PC-9 (cell line): ENCODE data around the gene MAST4. TPM values are rescaled to one million over a fixed set of nuclear protein-coding genes. Genes with fewer than 3 reads are reported as not detected.

Experiments used
- BruUV-seq: library from RNA; stranded (reverse); fragments of 400-500 nt; replicated peaks from 2 replicates; lab custom pipeline; 2021; lab: Mats Ljungman, UMichigan
- CTCF ChIA-PET: fragments of 300-600 bp; sonication (Branson Sonifier 250); formaldehyde crosslinking; loops from one replicate; lab custom pipeline; 2022; ENCODE audit warnings: antibody characterized with exemption; lab: Charles Lee
- POLR2A ChIA-PET: fragments of 300-600 bp; sonication (Branson Sonifier 250); formaldehyde crosslinking; loops from one replicate; lab custom pipeline; 2022; ENCODE audit warnings: antibody characterized with exemption; ENCODE audit not compliant: unreplicated experiment; lab: Charles Lee
- DNase-seq, 2 experiments: peaks; one replicate each; pipeline versions ENCODE4 v3.0.0 to v3.0.0-alpha.2; 2015 to 2022; ENCODE audit warnings: mixed read lengths in 1 of 2
- H2AFZ ChIP-seq: fragments of 200-600 bp; sonication (generic); 2 replicates; pipeline ENCODE4 v1.8.1; 2017; ENCODE audit warnings: antibody characterized with exemption
- H3F3A ChIP-seq: fragments of 200-600 bp; sonication (generic); 2 replicates; pipeline ENCODE4 v1.8.1; 2017; ENCODE audit warnings: antibody characterized with exemption, mild to moderate bottlenecking, low read depth; ENCODE audit not compliant: insufficient read depth
- H3K27ac ChIP-seq: fragments of 200-600 bp; sonication (generic); 2 replicates; pipeline ENCODE4 v1.6.1; 2016; ENCODE audit warnings: mixed run types
- H3K27me3 ChIP-seq: fragments of 200-600 bp; sonication (generic); 2 replicates; pipeline ENCODE4 v1.6.1; 2016; ENCODE audit warnings: low read depth, mixed run types; ENCODE audit not compliant: insufficient read depth
- H3K36me3 ChIP-seq: fragments of 200-600 bp; sonication (generic); 2 replicates; pipeline ENCODE4 v1.6.1; 2016; ENCODE audit warnings: low read depth, mixed run types
- H3K4me1 ChIP-seq: fragments of 200-600 bp; sonication (generic); replicated peaks from 2 replicates; pipeline ENCODE4 v1.6.1; 2016; ENCODE audit warnings: mixed run types; ENCODE audit not compliant: insufficient read depth
- H3K4me2 ChIP-seq: fragments of 200-600 bp; sonication (generic); 2 replicates; pipeline ENCODE4 v1.6.1; 2017; ENCODE audit warnings: mixed run types
- H3K4me3 ChIP-seq: fragments of 200-600 bp; sonication (generic); 2 replicates; pipeline ENCODE4 v1.6.1; 2016; ENCODE audit warnings: mixed run types
- H3K79me2 ChIP-seq: fragments of 200-600 bp; sonication (generic); 2 replicates; pipeline ENCODE4 v1.6.1; 2017; ENCODE audit warnings: low read depth, mixed run types
- H3K9me2 ChIP-seq: fragments of 200-600 bp; sonication (generic); 2 replicates; pipeline ENCODE4 v1.8.1; 2017; ENCODE audit warnings: mild to moderate bottlenecking; ENCODE audit not compliant: insufficient read depth
- H3K9me3 ChIP-seq: fragments of 200-600 bp; sonication (generic); 2 replicates; pipeline ENCODE4 v1.8.1; 2016; ENCODE audit warnings: low read depth; ENCODE audit not compliant: insufficient read depth
- H4K20me1 ChIP-seq: fragments of 200-600 bp; sonication (generic); 2 replicates; pipeline ENCODE4 v1.8.1; 2017; ENCODE audit not compliant: insufficient read depth
- CTCF ChIP-seq: fragments of 200-600 bp; sonication (generic); conservative IDR thresholded peaks from 2 replicates; pipeline ENCODE4 v1.6.1; 2017; ENCODE audit warnings: mixed run types, antibody characterized with exemption, mild to moderate bottlenecking, moderate library complexity
- EZH2 ChIP-seq: fragments of 200-600 bp; sonication (generic); IDR thresholded peaks from 2 replicates; pipeline ENCODE4 v1.8.0; 2017; ENCODE audit warnings: antibody characterized with exemption, low read depth
- intact Hi-C: fragments of 100-400 bp; cut with micrococcal nuclease; formaldehyde crosslinking; loops from one replicate; pipeline ENCODE4 v1.10.0; 2022; ENCODE audit not compliant: unreplicated experiment
- total RNA-seq: library from RNA; stranded (reverse); gene quantifications from 2 replicates; pipeline ENCODE4 v1.2.3, GENCODE V29; 2021

MAST4 gene
- total RNA-seq, 1 experiment from 2014 or later, result 19.3 TPM

GRCh38 chr5:67030289-67031056 lies 434.3 kb downstream of the MAST4 start:
- intact Hi-C loops, result no loop called here
- H3K9me3 ChIP-seq, result peaks cover 4% of the 10 kb centered on the region; the same call in 1 of the 2 replicates
- no peak overlapping the region for H3K4me3 ChIP-seq
- no peaks in the 10 kb centered on the region for H4K20me1 ChIP-seq
- H3K36me3 ChIP-seq, result no peaks in the 10 kb centered on the region
- DNase-seq, result peak in 1 of 2 experiments; percentile 49
- CTCF ChIA-PET, result no interaction called here
- no peak overlapping the region for H3K4me2 ChIP-seq
- peaks cover 49% of the 10 kb centered on the region for H3K79me2 ChIP-seq
- BruUV-seq, result no TSS peak
- H3K9me2 ChIP-seq, result no peaks in the 10 kb centered on the region
- H3K27me3 ChIP-seq, result no peaks in the 10 kb centered on the region
- no peak overlapping the region for H3K27ac ChIP-seq
- POLR2A ChIA-PET, result no interaction called here
- no peak overlapping the region for H2AFZ ChIP-seq
- H3K4me1 ChIP-seq, result peaks cover 13% of the 10 kb centered on the region
- TF ChIP-seq EZH2, result no peak
- no peak for TF ChIP-seq CTCF
- H3F3A ChIP-seq, result no peaks in the 10 kb centered on the region; the same call in 1 of the 2 replicates

GRCh38 chr5:67031057-67031443 lies 434.9 kb downstream of the MAST4 start:
- no peak overlapping the region for H2AFZ ChIP-seq
- H3K79me2 ChIP-seq, result peaks cover 55% of the 10 kb centered on the region
- no peaks in the 10 kb centered on the region; the same call in 1 of the 2 replicates for H3F3A ChIP-seq
- ChIA-PET POLR2A (no interaction called here), CTCF (no interaction called here)
- TF ChIP-seq CTCF (no peak), EZH2 (no peak)
- intact Hi-C loops, result no loop called here
- BruUV-seq, result no TSS peak
- H3K4me2 ChIP-seq, result no peak overlapping the region
- H3K4me1 ChIP-seq, result peaks cover 13% of the 10 kb centered on the region
- H3K9me2 ChIP-seq, result no peaks in the 10 kb centered on the region
- no peaks in the 10 kb centered on the region for H3K36me3 ChIP-seq
- H3K9me3 ChIP-seq, result peaks cover 4% of the 10 kb centered on the region; the same call in 1 of the 2 replicates
- DNase-seq, result no peak
- no peaks in the 10 kb centered on the region for H3K27me3 ChIP-seq
- H4K20me1 ChIP-seq, result no peaks in the 10 kb centered on the region
- no peak overlapping the region for H3K27ac ChIP-seq
- no peak overlapping the region for H3K4me3 ChIP-seq

- ChIA-PET POLR2A (no interaction called here), CTCF (no interaction called here)
- no peak for TF ChIP-seq EZH2
- no peak for TF ChIP-seq CTCF
- DNase-seq, result no peak
- Histone ChIP-seq H2AFZ (no peak overlapping the region), H3K27ac (no peak overlapping the region), H3F3A (no peaks in the 10 kb centered on the region; the same call in 1 of the 2 replicates), H3K36me3 (no peaks in the 10 kb centered on the region), H3K79me2 (peaks cover 61% of the 10 kb centered on the region), H3K4me3 (no peak overlapping the region), H4K20me1 (no peaks in the 10 kb centered on the region), H3K4me2 (no peak overlapping the region), H3K4me1 (peaks cover 13% of the 10 kb centered on the region), H3K27me3 (no peaks in the 10 kb centered on the region), H3K9me3 (peaks cover 4% of the 10 kb centered on the region; the same call in 1 of the 2 replicates), H3K9me2 (no peaks in the 10 kb centered on the region)
- no TSS peak for BruUV-seq
- intact Hi-C loops, result no loop called here
These were observed 435.5 kb downstream of the MAST4 start for GRCh38 chr5:67031692-67032091.
